Measurements from ENCODE around the gene ZNRF3. TPM values are rescaled to one million over a fixed set of nuclear protein-coding genes. Genes with fewer than 3 reads are reported as not detected.

The ZNRF3 gene
- total RNA-seq, 1 donor from 2014 or later: 0.69 TPM

- DNase-seq (no peak), ATAC-seq (ENCODE audit: low read depth) (no peak)
- Mint-ChIP-seq H3K4me3 (peak overlapping the region; percentile 67), H3K9me3 (no peaks in the 10 kb centered on the region), H3K27ac (no peak overlapping the region), H3K4me1 (peaks cover 6% of the 10 kb centered on the region), H3K36me3 (ENCODE audit: low read depth) (no peaks in the 10 kb centered on the region), H3K27me3 (peaks cover 48% of the 10 kb centered on the region)
- intact Hi-C loops (cut with micrococcal nuclease): no loop called here
- TF ChIP-seq CTCF (IDR thresholded peaks at IDR 0.05): no peak
- POLR2A ChIA-PET: no interaction called here
- CTCF ChIA-PET: no interaction called here
Observed at GRCh38 chr22:29030016-29030617, 146.7 kb downstream of the ZNRF3 start.

GRCh38 chr22:29030618-29031226 lies 147.3 kb downstream of the ZNRF3 start:
- DNase-seq (no peak), ATAC-seq (ENCODE audit: low read depth) (no peak)
- peak overlapping the region; percentile 67 for H3K4me3 Mint-ChIP-seq
- H3K27me3 Mint-ChIP-seq: peaks cover 44% of the 10 kb centered on the region
- no peak overlapping the region for H3K27ac Mint-ChIP-seq
- TF ChIP-seq CTCF (IDR thresholded peaks at IDR 0.05): no peak
- no peaks in the 10 kb centered on the region for H3K9me3 Mint-ChIP-seq
- peaks cover 6% of the 10 kb centered on the region for H3K4me1 Mint-ChIP-seq
- POLR2A ChIA-PET: no interaction called here
- intact Hi-C loops (cut with micrococcal nuclease): no loop called here
- CTCF ChIA-PET: interaction anchor here (1.0 to 1.1 kb wide), 2 partner anchors 10 to 430 kb away, joined by 3 to 5 read pairs; no protein-coding TSS in a partner anchor
- no peaks in the 10 kb centered on the region for H3K36me3 Mint-ChIP-seq (ENCODE audit: low read depth)

GRCh38 chr22:29031227-29032011 lies 148.0 kb downstream of the ZNRF3 start:
- ChIA-PET CTCF (interaction anchor here (1.0 to 1.1 kb wide), 2 partner anchors 9 to 431 kb away, joined by 3 to 5 read pairs; no protein-coding TSS in a partner anchor), POLR2A (no interaction called here)
- ATAC-seq (ENCODE audit: low read depth): no peak
- Mint-ChIP-seq H3K27me3 (peaks cover 44% of the 10 kb centered on the region), H3K27ac (no peak overlapping the region), H3K4me3 (no peak overlapping the region), H3K36me3 (ENCODE audit: low read depth) (no peaks in the 10 kb centered on the region), H3K4me1 (peaks cover 6% of the 10 kb centered on the region), H3K9me3 (no peaks in the 10 kb centered on the region)
- intact Hi-C loops (cut with micrococcal nuclease): no loop called here
- DNase-seq: no peak
- no peak for TF ChIP-seq CTCF (IDR thresholded peaks at IDR 0.05)

GRCh38 chr22:29032014-29032475 lies 148.7 kb downstream of the ZNRF3 start:
- peaks cover 44% of the 10 kb centered on the region for H3K27me3 Mint-ChIP-seq
- POLR2A ChIA-PET: no interaction called here
- CTCF ChIA-PET: interaction anchor here (1.1 kb wide), 1 partner anchor 432 kb away, joined by 3 read pairs; no protein-coding TSS in a partner anchor
- no peaks in the 10 kb centered on the region for H3K9me3 Mint-ChIP-seq
- H3K4me3 Mint-ChIP-seq: no peak overlapping the region
- DNase-seq: no peak
- TF ChIP-seq CTCF (IDR thresholded peaks at IDR 0.05): no peak
- H3K36me3 Mint-ChIP-seq (ENCODE audit: low read depth): no peaks in the 10 kb centered on the region
- H3K27ac Mint-ChIP-seq: no peak overlapping the region
- intact Hi-C loops (cut with micrococcal nuclease): no loop called here
- H3K4me1 Mint-ChIP-seq: peaks cover 6% of the 10 kb centered on the region
- ATAC-seq (ENCODE audit: low read depth): no peak

- CTCF ChIA-PET: no interaction called here
Observed at GRCh38 chr22:29032584-29032983, 149.2 kb downstream of the ZNRF3 start.

More at GRCh38 chr22:29032584-29032983, 149.2 kb downstream of the ZNRF3 start:
- Mint-ChIP-seq H3K27ac (no peak overlapping the region), H3K9me3 (no peaks in the 10 kb centered on the region), H3K36me3 (ENCODE audit: low read depth) (no peaks in the 10 kb centered on the region), H3K4me1 (peaks cover 6% of the 10 kb centered on the region), H3K4me3 (no peak overlapping the region), H3K27me3 (peaks cover 44% of the 10 kb centered on the region)
- intact Hi-C loops (cut with micrococcal nuclease): no loop called here
- POLR2A ChIA-PET: no interaction called here
- no peak for DNase-seq
- TF ChIP-seq CTCF (IDR thresholded peaks at IDR 0.05): no peak
- ATAC-seq (ENCODE audit: low read depth): no peak

Data from activated B cell treated with CpG ODN at 0.5 μM for 24 hours (primary cell).